Lower lobe of right lung (tissue), 2 donors: ENCODE measurements around the gene ARID1A. TPM values are rescaled to one million over a fixed set of nuclear protein-coding genes. Genes with fewer than 3 reads are reported as not detected.

Experiments
- ATAC-seq, 2 donors: fragments of 200-7000 bp; cut with Tn5 transposase; one replicate each; pipeline ENCODE4 v1.9.1; 2020 to 2022; ENCODE audit warnings: mild to moderate bottlenecking in 2 of 2, moderate library complexity in 2 of 2
- DNase-seq: peaks from one replicate; pipeline ENCODE4 v3.0.0-alpha.2; 2020
- H3K27ac ChIP-seq: fragments of 200-600 bp; one replicate; pipeline ENCODE4 v1.8.0; 2022
- H3K27me3 ChIP-seq: fragments of 200-600 bp; one replicate; pipeline ENCODE4 v1.8.0; 2022; ENCODE audit warnings: low read depth
- H3K36me3 ChIP-seq: fragments of 200-600 bp; one replicate; pipeline ENCODE4 v1.8.0; 2022; ENCODE audit warnings: mild to moderate bottlenecking
- H3K4me1 ChIP-seq: fragments of 200-600 bp; one replicate; pipeline ENCODE4 v1.8.0; 2022
- H3K4me3 ChIP-seq: fragments of 200-600 bp; one replicate; pipeline ENCODE4 v1.8.0; 2022; ENCODE audit warnings: mild to moderate bottlenecking
- H3K9me3 ChIP-seq: fragments of 200-600 bp; one replicate; pipeline ENCODE4 v1.8.0; 2022
- intact Hi-C: fragments of 100-400 bp; cut with DNase I; formaldehyde crosslinking; loops from one replicate; pipeline ENCODE4 v1.11.0; 2022
- total RNA-seq: library from RNA; stranded (reverse); fragmentation: NEBNext Ultra II Directional; extraction: Animal tissue kit (Norgen Biotek cat#: 25700); gene quantifications from one replicate; pipeline ENCODE4 v1.2.1, GENCODE V29; 2021
- TF ChIP-seq, protein P1 (sequence below): fragments of 200-600 bp; IDR thresholded peaks from one replicate; pipeline ENCODE4 v1.8.0; 2022; ENCODE audit warnings: antibody characterized with exemption, mild to moderate bottlenecking
- donor health status: DM: no; HTN: yes; CAD: no; lungs with severe emphysema.

ARID1A gene
- total RNA-seq, 1 donor from 2014 or later, result 72.4 TPM

GRCh38 chr1:26726784-26727183, 31.0 kb downstream of the ARID1A start:
- peak; percentile 25 to 56 for ATAC-seq
- Histone ChIP-seq H3K27ac (no peak overlapping the region), H3K4me3 (no peak overlapping the region), H3K4me1 (peaks cover 73% of the 10 kb centered on the region), H3K9me3 (no peaks in the 10 kb centered on the region), H3K27me3 (no peaks in the 10 kb centered on the region), H3K36me3 (peaks cover 24% of the 10 kb centered on the region)
- TF ChIP-seq, protein P1, sequence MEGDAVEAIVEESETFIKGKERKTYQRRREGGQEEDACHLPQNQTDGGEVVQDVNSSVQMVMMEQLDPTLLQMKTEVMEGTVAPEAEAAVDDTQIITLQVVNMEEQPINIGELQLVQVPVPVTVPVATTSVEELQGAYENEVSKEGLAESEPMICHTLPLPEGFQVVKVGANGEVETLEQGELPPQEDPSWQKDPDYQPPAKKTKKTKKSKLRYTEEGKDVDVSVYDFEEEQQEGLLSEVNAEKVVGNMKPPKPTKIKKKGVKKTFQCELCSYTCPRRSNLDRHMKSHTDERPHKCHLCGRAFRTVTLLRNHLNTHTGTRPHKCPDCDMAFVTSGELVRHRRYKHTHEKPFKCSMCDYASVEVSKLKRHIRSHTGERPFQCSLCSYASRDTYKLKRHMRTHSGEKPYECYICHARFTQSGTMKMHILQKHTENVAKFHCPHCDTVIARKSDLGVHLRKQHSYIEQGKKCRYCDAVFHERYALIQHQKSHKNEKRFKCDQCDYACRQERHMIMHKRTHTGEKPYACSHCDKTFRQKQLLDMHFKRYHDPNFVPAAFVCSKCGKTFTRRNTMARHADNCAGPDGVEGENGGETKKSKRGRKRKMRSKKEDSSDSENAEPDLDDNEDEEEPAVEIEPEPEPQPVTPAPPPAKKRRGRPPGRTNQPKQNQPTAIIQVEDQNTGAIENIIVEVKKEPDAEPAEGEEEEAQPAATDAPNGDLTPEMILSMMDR, result no peak
- no peak for DNase-seq
- intact Hi-C loops, result no loop called here

- peaks cover 66% of the 10 kb centered on the region for H3K4me1 ChIP-seq
- ATAC-seq, result no peak
- TF ChIP-seq, protein P1, result no peak
- H3K36me3 ChIP-seq, result peaks cover 31% of the 10 kb centered on the region
- H3K9me3 ChIP-seq, result no peaks in the 10 kb centered on the region
- H3K27me3 ChIP-seq, result no peaks in the 10 kb centered on the region
- DNase-seq, result no peak
- H3K4me3 ChIP-seq, result no peak overlapping the region
- intact Hi-C loops, result no loop called here
- H3K27ac ChIP-seq, result no peak overlapping the region
Observed at GRCh38 chr1:26727476-26727875, 31.7 kb downstream of the ARID1A start.

- H3K27ac ChIP-seq, result no peak overlapping the region
- peaks cover 62% of the 10 kb centered on the region for H3K4me1 ChIP-seq
- H3K27me3 ChIP-seq, result no peaks in the 10 kb centered on the region
- ATAC-seq (no peak), DNase-seq (no peak)
- TF ChIP-seq, protein P1, result no peak
- H3K36me3 ChIP-seq, result peaks cover 42% of the 10 kb centered on the region
- H3K4me3 ChIP-seq, result no peak overlapping the region
- intact Hi-C loops, result no loop called here
- no peaks in the 10 kb centered on the region for H3K9me3 ChIP-seq
Observed at GRCh38 chr1:26728645-26729044, 32.8 kb downstream of the ARID1A start.

GRCh38 chr1:26729633-26730032, 33.8 kb downstream of the ARID1A start:
- no peaks in the 10 kb centered on the region for H3K9me3 ChIP-seq
- no peak overlapping the region for H3K27ac ChIP-seq
- ATAC-seq, result no peak
- H3K36me3 ChIP-seq, result peaks cover 52% of the 10 kb centered on the region
- intact Hi-C loops, result no loop called here
- H3K27me3 ChIP-seq, result no peaks in the 10 kb centered on the region
- H3K4me1 ChIP-seq, result peaks cover 62% of the 10 kb centered on the region
- DNase-seq, result no peak
- no peak overlapping the region for H3K4me3 ChIP-seq
- TF ChIP-seq, protein P1, result no peak

- intact Hi-C loops, result no loop called here
- no peaks in the 10 kb centered on the region for H3K27me3 ChIP-seq
- no peaks in the 10 kb centered on the region for H3K9me3 ChIP-seq
- no peak for DNase-seq
- peaks cover 52% of the 10 kb centered on the region for H3K4me1 ChIP-seq
- H3K4me3 ChIP-seq, result no peak overlapping the region
- TF ChIP-seq, protein P1, result no peak
- ATAC-seq, result no peak
- no peak overlapping the region for H3K27ac ChIP-seq
- peaks cover 63% of the 10 kb centered on the region for H3K36me3 ChIP-seq
Observed at GRCh38 chr1:26730695-26731094, 34.9 kb downstream of the ARID1A start.
